HL-60 (cell line): ENCODE results near the gene DIS3L.

Experiments used
- GABPA ChIP-seq: IDR thresholded peaks from 2 replicates; pipeline ENCODE4 v1.6.1; 2012; ENCODE audit warnings: low read depth
- POLR2AphosphoS5 ChIP-seq: IDR thresholded peaks from 2 replicates; pipeline ENCODE4 v1.6.1; 2012; ENCODE audit warnings: low read depth
- SPI1 ChIP-seq: IDR thresholded peaks from 2 replicates; pipeline ENCODE4 v1.6.1; 2012; ENCODE audit warnings: low read depth, mild to moderate bottlenecking, borderline replicate concordance
- TF ChIP-seq, protein P1 (sequence below): IDR thresholded peaks from 2 replicates; pipeline ENCODE4 v1.6.1; 2012; ENCODE audit warnings: low read depth; ENCODE audit not compliant: insufficient replicate concordance
- TF ChIP-seq, protein P2 (sequence below): IDR thresholded peaks from one replicate; pipeline ENCODE4 v1.5.1; 2011; ENCODE audit warnings: low read length, control low read depth, inconsistent platforms; ENCODE audit not compliant: insufficient read depth

DNA sequence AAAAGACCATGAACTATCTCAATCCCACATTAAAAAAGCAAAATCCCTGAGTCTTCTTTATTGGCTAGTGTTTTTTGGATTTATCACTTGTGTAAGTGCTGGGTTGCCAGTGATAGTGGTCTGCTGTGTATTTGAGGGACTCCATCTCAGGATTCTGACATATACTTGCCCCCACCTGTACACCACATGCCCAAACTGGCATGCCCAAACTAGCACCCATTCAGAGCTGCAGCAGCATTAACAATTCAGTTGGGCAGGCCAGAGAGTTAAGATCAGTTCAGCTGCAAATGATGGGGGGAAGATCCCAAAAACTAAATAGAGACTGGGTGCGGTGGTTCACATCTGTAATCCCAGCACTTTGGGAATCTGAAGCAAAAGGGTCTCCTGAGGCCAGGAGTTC, 69.4 kb downstream of the DIS3L start:
- TF ChIP-seq, protein P1, sequence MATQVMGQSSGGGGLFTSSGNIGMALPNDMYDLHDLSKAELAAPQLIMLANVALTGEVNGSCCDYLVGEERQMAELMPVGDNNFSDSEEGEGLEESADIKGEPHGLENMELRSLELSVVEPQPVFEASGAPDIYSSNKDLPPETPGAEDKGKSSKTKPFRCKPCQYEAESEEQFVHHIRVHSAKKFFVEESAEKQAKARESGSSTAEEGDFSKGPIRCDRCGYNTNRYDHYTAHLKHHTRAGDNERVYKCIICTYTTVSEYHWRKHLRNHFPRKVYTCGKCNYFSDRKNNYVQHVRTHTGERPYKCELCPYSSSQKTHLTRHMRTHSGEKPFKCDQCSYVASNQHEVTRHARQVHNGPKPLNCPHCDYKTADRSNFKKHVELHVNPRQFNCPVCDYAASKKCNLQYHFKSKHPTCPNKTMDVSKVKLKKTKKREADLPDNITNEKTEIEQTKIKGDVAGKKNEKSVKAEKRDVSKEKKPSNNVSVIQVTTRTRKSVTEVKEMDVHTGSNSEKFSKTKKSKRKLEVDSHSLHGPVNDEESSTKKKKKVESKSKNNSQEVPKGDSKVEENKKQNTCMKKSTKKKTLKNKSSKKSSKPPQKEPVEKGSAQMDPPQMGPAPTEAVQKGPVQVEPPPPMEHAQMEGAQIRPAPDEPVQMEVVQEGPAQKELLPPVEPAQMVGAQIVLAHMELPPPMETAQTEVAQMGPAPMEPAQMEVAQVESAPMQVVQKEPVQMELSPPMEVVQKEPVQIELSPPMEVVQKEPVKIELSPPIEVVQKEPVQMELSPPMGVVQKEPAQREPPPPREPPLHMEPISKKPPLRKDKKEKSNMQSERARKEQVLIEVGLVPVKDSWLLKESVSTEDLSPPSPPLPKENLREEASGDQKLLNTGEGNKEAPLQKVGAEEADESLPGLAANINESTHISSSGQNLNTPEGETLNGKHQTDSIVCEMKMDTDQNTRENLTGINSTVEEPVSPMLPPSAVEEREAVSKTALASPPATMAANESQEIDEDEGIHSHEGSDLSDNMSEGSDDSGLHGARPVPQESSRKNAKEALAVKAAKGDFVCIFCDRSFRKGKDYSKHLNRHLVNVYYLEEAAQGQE, result no peak
- TF ChIP-seq, protein P2, sequence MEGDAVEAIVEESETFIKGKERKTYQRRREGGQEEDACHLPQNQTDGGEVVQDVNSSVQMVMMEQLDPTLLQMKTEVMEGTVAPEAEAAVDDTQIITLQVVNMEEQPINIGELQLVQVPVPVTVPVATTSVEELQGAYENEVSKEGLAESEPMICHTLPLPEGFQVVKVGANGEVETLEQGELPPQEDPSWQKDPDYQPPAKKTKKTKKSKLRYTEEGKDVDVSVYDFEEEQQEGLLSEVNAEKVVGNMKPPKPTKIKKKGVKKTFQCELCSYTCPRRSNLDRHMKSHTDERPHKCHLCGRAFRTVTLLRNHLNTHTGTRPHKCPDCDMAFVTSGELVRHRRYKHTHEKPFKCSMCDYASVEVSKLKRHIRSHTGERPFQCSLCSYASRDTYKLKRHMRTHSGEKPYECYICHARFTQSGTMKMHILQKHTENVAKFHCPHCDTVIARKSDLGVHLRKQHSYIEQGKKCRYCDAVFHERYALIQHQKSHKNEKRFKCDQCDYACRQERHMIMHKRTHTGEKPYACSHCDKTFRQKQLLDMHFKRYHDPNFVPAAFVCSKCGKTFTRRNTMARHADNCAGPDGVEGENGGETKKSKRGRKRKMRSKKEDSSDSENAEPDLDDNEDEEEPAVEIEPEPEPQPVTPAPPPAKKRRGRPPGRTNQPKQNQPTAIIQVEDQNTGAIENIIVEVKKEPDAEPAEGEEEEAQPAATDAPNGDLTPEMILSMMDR, result no peak
- no peak for TF ChIP-seq SPI1
- TF ChIP-seq POLR2AphosphoS5, result no peak
- TF ChIP-seq GABPA, result no peak
